ENCODE results near the gene TTBK2.
"Not testable (repeated sequence)": the region's sequence is repeated elsewhere in the genome, so short reads cannot be mapped to it uniquely, and the experiment has no call there.

DNA sequence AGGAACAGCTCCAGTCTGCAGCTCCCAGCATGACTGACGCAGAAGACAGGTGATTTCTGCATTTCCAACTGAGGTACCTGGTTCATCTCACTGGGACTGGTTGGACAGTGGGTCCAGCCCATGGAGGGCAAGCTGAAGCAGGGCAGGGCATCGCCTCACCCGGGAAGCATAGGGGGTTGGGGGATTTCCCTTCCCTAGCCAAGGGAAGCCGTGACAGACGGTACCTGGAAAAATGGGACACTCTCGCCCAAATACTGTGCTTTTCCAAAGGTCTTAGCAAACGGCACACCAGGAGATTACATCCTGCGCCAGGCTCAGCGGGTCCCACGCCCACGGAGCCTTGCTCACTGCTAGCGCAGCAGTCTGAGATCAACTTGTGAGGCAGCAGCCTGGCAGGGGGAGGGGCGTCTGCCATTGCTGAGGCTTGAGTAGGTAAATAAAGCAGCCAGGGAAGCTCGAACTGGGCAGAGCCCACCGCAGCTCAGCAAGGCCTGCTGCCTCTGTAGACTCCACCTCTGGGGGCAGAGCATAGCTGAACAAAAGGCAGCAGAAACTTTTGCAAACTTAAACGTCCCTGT is 156.3 kb downstream of the TTBK2 start:
- TF ChIP-seq EP300, POLR2A (IDR thresholded peaks at IDR 0.05): not testable (repeated sequence)
- TF ChIP-seq, protein P1, sequence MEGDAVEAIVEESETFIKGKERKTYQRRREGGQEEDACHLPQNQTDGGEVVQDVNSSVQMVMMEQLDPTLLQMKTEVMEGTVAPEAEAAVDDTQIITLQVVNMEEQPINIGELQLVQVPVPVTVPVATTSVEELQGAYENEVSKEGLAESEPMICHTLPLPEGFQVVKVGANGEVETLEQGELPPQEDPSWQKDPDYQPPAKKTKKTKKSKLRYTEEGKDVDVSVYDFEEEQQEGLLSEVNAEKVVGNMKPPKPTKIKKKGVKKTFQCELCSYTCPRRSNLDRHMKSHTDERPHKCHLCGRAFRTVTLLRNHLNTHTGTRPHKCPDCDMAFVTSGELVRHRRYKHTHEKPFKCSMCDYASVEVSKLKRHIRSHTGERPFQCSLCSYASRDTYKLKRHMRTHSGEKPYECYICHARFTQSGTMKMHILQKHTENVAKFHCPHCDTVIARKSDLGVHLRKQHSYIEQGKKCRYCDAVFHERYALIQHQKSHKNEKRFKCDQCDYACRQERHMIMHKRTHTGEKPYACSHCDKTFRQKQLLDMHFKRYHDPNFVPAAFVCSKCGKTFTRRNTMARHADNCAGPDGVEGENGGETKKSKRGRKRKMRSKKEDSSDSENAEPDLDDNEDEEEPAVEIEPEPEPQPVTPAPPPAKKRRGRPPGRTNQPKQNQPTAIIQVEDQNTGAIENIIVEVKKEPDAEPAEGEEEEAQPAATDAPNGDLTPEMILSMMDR (IDR thresholded peaks at IDR 0.05) = not testable (repeated sequence)
